BLaER1 treated with 17β-estradiol and CSF1 and Interleukin-3, amounts not matched to agents 10 nM and 100 nM (cell line): ENCODE measurements around the gene GPRASP1.

Experiments
- H3K27ac ChIP-seq, 11 experiments: shearing (Covaris generic); formaldehyde crosslinking; 2 replicates each; pipeline ENCODE4 v1.8.1; 2022
- H3K27me3 ChIP-seq, 11 experiments: shearing (Covaris generic); formaldehyde crosslinking; 2 replicates each; pipeline ENCODE4 v1.8.1; 2022
- H3K36me3 ChIP-seq, 11 experiments: shearing (Covaris generic); formaldehyde crosslinking; 2 replicates each; pipeline ENCODE4 v1.8.1; 2022
- H3K4me1 ChIP-seq, 10 experiments: shearing (Covaris generic); formaldehyde crosslinking; 2 replicates each; pipeline ENCODE4 v1.8.1; 2022
- H3K4me2 ChIP-seq, 11 experiments: shearing (Covaris generic); formaldehyde crosslinking; 2 replicates each; pipeline ENCODE4 v1.8.1; 2022
- H3K4me3 ChIP-seq, 10 experiments: shearing (Covaris generic); formaldehyde crosslinking; 2 replicates each; pipeline ENCODE4 v1.8.1; 2022
- H3K9ac ChIP-seq, 11 experiments: shearing (Covaris generic); formaldehyde crosslinking; 2 replicates each; pipeline ENCODE4 v1.8.1; 2022
- H3K9me3 ChIP-seq, 11 experiments: shearing (Covaris generic); formaldehyde crosslinking; replicated peaks in 1 of 11; 2 replicates each; pipeline ENCODE4 v1.8.1; 2022
- H4K20me1 ChIP-seq, 11 experiments: shearing (Covaris generic); formaldehyde crosslinking; 2 replicates each; pipeline ENCODE4 v1.8.1; 2022
- Cebpa-rat ChIP-seq, 11 experiments: shearing (Covaris generic); IDR thresholded peaks; 2 replicates each; pipeline ENCODE4 v1.8.1; 2022

The GPRASP1 gene

GRCh38 chrX:102694749-102695148, 43.5 kb downstream of the GPRASP1 start:
- no peak overlapping the region for H3K4me3 ChIP-seq
- peaks cover 3 to 9% (median 6%) of the 10 kb centered on the region in 11 experiments; a peak in 11 of 22 replicates for H3K9me3 ChIP-seq
- no peaks in the 10 kb centered on the region for H3K36me3 ChIP-seq
- no peak overlapping the region for H3K9ac ChIP-seq
- H4K20me1 ChIP-seq = no peaks in the 10 kb centered on the region
- no peaks in the 10 kb centered on the region for H3K4me1 ChIP-seq
- H3K27me3 ChIP-seq = no peaks in the 10 kb centered on the region
- H3K4me2 ChIP-seq = no peak overlapping the region
- H3K27ac ChIP-seq = no peak overlapping the region
- no peak for TF ChIP-seq Cebpa-rat (IDR thresholded peaks at IDR 0.05)

DNA sequence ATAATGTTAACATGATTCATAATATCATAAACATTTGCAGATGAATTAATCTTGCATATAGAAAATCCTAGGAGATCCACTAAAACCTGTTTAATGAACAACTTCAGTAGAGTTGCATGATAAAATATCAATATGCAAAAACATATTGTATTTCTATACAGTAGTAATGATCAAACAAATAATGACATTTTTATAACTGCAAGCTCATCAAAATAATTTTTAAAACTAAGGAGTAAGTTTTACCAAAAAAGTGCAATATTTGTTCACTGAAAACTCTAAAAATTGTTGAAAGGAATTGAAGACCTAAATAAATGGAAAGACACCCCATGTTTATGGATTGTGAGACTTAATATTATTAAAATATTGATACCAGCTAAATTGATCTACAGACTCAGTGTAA, 45.0 kb downstream of the GPRASP1 start:
- Histone ChIP-seq H4K20me1 (no peaks in the 10 kb centered on the region), H3K9ac (no peak overlapping the region), H3K36me3 (no peaks in the 10 kb centered on the region), H3K27me3 (no peaks in the 10 kb centered on the region), H3K4me1 (no peaks in the 10 kb centered on the region), H3K4me3 (no peak overlapping the region), H3K9me3 (peaks cover 0 to 6% (median 5%) of the 10 kb centered on the region in 11 experiments; a peak in 10 of 22 replicates), H3K27ac (no peak overlapping the region), H3K4me2 (no peak overlapping the region)
- TF ChIP-seq Cebpa-rat (IDR thresholded peaks at IDR 0.05) = no peak

GRCh38 chrX:102697494-102697893, 46.2 kb downstream of the GPRASP1 start:
- H3K4me2 ChIP-seq = no peak overlapping the region
- H3K4me1 ChIP-seq = no peaks in the 10 kb centered on the region
- H3K9me3 ChIP-seq = no peaks in the 10 kb centered on the region
- H3K9ac ChIP-seq = no peak overlapping the region
- H3K27ac ChIP-seq = no peak overlapping the region
- H3K36me3 ChIP-seq = no peaks in the 10 kb centered on the region
- no peaks in the 10 kb centered on the region for H3K27me3 ChIP-seq
- no peaks in the 10 kb centered on the region for H4K20me1 ChIP-seq
- TF ChIP-seq Cebpa-rat (IDR thresholded peaks at IDR 0.05) = no peak
- no peak overlapping the region for H3K4me3 ChIP-seq
